HEK293 (cell line): ENCODE data around the gene C2orf81.

Source experiments
- CTCF ChIA-PET: fragments of 350-600 bp; formaldehyde crosslinking; extraction: SDS; loops from one replicate; lab custom pipeline; 2021; ENCODE audit warnings: antibody characterized with exemption; lab: Yijun Ruan, JAX
- POLR2A ChIA-PET: fragments of 300-600 bp; formaldehyde crosslinking; extraction: SDS; loops from one replicate; lab custom pipeline; 2020; ENCODE audit warnings: antibody characterized with exemption, inconsistent platforms; lab: Yijun Ruan, JAX
- H3K27ac ChIP-seq: fragments of 200-500 bp; sonication (Bioruptor generic); 2 replicates; pipeline ENCODE4 v1.5.1; 2014; ENCODE audit warnings: low read depth, low read length, control low read depth, inconsistent platforms; ENCODE audit errors: extremely low read depth
- H3K36me3 ChIP-seq, 2 experiments: fragments of 200-500 bp in 1 of 2; sonication (Bioruptor generic) in 1 of 2; 1 replicate in 1 of 2; 2 replicates in 1 of 2; pipeline ENCODE4 v1.5.1; 2014 to 2017; ENCODE audit warnings: inconsistent platforms in 2 of 2, low read length in 2 of 2; ENCODE audit not compliant: control insufficient read depth in 2 of 2, insufficient read depth in 1 of 2
- H3K4me1 ChIP-seq: fragments of 200-500 bp; sonication (Bioruptor generic); 2 replicates; pipeline ENCODE4 v1.5.1; 2014; ENCODE audit warnings: mild to moderate bottlenecking, low read length, inconsistent platforms; ENCODE audit not compliant: control insufficient read depth, insufficient read depth
- H3K4me3 ChIP-seq: 2 replicates; pipeline ENCODE4 v1.5.1; 2011; ENCODE audit warnings: low read depth, mild to moderate bottlenecking, control low read depth, low read length, moderate library complexity
- H3K9me3 ChIP-seq: fragments of 200-500 bp; sonication (Bioruptor generic); 2 replicates; pipeline ENCODE4 v1.5.1; 2014; ENCODE audit warnings: low read depth, low read length, inconsistent platforms; ENCODE audit not compliant: control insufficient read depth, insufficient read depth
- GFI1B ChIP-seq: fragments of 450-650 bp; formaldehyde crosslinking; IDR thresholded peaks from 2 replicates; pipeline ENCODE4 v1.5.1; 2016; ENCODE audit warnings: missing biosample characterization, missing genetic modification characterization
- INSM2 ChIP-seq: fragments of 450-650 bp; formaldehyde crosslinking; IDR thresholded peaks from 2 replicates; pipeline ENCODE4 v1.5.1; 2016; ENCODE audit warnings: missing biosample characterization, missing genetic modification characterization
- KLF1 ChIP-seq: fragments of 450-650 bp; formaldehyde crosslinking; IDR thresholded peaks from 2 replicates; pipeline ENCODE4 v1.5.1; 2016; ENCODE audit warnings: missing biosample characterization, missing genetic modification characterization
- PRDM6 ChIP-seq: fragments of 450-650 bp; formaldehyde crosslinking; IDR thresholded peaks from 2 replicates; pipeline ENCODE4 v1.5.1; 2017; ENCODE audit warnings: missing biosample characterization, missing genetic modification characterization
- RBAK ChIP-seq: fragments of 450-650 bp; formaldehyde crosslinking; IDR thresholded peaks from 2 replicates; pipeline ENCODE4 v1.5.1; 2016; ENCODE audit warnings: missing biosample characterization, missing genetic modification characterization
- ZFP3 ChIP-seq: fragments of 450-650 bp; formaldehyde crosslinking; IDR thresholded peaks from 2 replicates; pipeline ENCODE4 v1.5.1; 2016; ENCODE audit warnings: low read depth, missing biosample characterization, missing genetic modification characterization
- ZNF155 ChIP-seq: fragments of 450-650 bp; formaldehyde crosslinking; IDR thresholded peaks from 2 replicates; pipeline ENCODE4 v1.5.1; 2016; ENCODE audit warnings: missing biosample characterization, missing genetic modification characterization
- ZNF202 ChIP-seq: fragments of 450-650 bp; formaldehyde crosslinking; IDR thresholded peaks from 2 replicates; pipeline ENCODE4 v1.5.1; 2016; ENCODE audit warnings: missing biosample characterization, missing genetic modification characterization, borderline replicate concordance
- ZNF214 ChIP-seq: fragments of 450-650 bp; formaldehyde crosslinking; IDR thresholded peaks from 2 replicates; pipeline ENCODE4 v1.5.1; 2017; ENCODE audit warnings: missing biosample characterization, mild to moderate bottlenecking, missing genetic modification characterization, borderline replicate concordance
- ZNF221 ChIP-seq: fragments of 450-650 bp; formaldehyde crosslinking; IDR thresholded peaks from 2 replicates; pipeline ENCODE4 v1.5.1; 2017; ENCODE audit warnings: missing biosample characterization, missing genetic modification characterization, borderline replicate concordance
- ZNF23 ChIP-seq: fragments of 450-650 bp; formaldehyde crosslinking; IDR thresholded peaks from 2 replicates; pipeline ENCODE4 v1.5.1; 2016; ENCODE audit warnings: missing biosample characterization, missing genetic modification characterization, borderline replicate concordance
- ZNF248 ChIP-seq: fragments of 450-650 bp; formaldehyde crosslinking; IDR thresholded peaks from 2 replicates; pipeline ENCODE4 v1.5.1; 2017; ENCODE audit warnings: missing biosample characterization, missing genetic modification characterization
- ZNF26 ChIP-seq: fragments of 450-650 bp; formaldehyde crosslinking; IDR thresholded peaks from 2 replicates; pipeline ENCODE4 v1.5.1; 2016; ENCODE audit warnings: missing biosample characterization, missing genetic modification characterization
- ZNF292 ChIP-seq: fragments of 450-650 bp; formaldehyde crosslinking; IDR thresholded peaks from 2 replicates; pipeline ENCODE4 v1.5.1; 2016; ENCODE audit warnings: low read depth, missing biosample characterization, missing genetic modification characterization, borderline replicate concordance
- ZNF398 ChIP-seq: fragments of 450-650 bp; formaldehyde crosslinking; IDR thresholded peaks from 2 replicates; pipeline ENCODE4 v1.5.1; 2017; ENCODE audit warnings: missing biosample characterization, missing genetic modification characterization
- ZNF416 ChIP-seq: fragments of 450-650 bp; formaldehyde crosslinking; IDR thresholded peaks from 2 replicates; pipeline ENCODE4 v1.5.1; 2016; ENCODE audit warnings: missing biosample characterization, missing genetic modification characterization
- ZNF449 ChIP-seq: fragments of 450-650 bp; formaldehyde crosslinking; IDR thresholded peaks from 2 replicates; pipeline ENCODE4 v1.5.1; 2017; ENCODE audit warnings: missing biosample characterization, mild to moderate bottlenecking, missing genetic modification characterization, moderate library complexity
- ZNF501 ChIP-seq: fragments of 450-650 bp; formaldehyde crosslinking; IDR thresholded peaks from 2 replicates; pipeline ENCODE4 v1.5.1; 2016; ENCODE audit warnings: missing biosample characterization, missing genetic modification characterization
- ZNF555 ChIP-seq: fragments of 450-650 bp; formaldehyde crosslinking; conservative IDR thresholded peaks from 2 replicates; pipeline ENCODE4 v1.5.1; 2017; ENCODE audit warnings: missing biosample characterization, mild to moderate bottlenecking, missing genetic modification characterization, inconsistent platforms
- ZNF596 ChIP-seq: fragments of 450-650 bp; IDR thresholded peaks from 2 replicates; pipeline ENCODE4 v1.5.0; 2018; ENCODE audit warnings: missing biosample characterization, mild to moderate bottlenecking, missing genetic modification characterization, moderate library complexity
- ZNF658 ChIP-seq: fragments of 450-650 bp; formaldehyde crosslinking; IDR thresholded peaks from 2 replicates; pipeline ENCODE4; 2016; ENCODE audit warnings: missing biosample characterization, missing genetic modification characterization
- ZNF704 ChIP-seq: fragments of 450-650 bp; formaldehyde crosslinking; IDR thresholded peaks from 2 replicates; pipeline ENCODE4 v1.5.1; 2016; ENCODE audit warnings: missing biosample characterization, missing genetic modification characterization
- ZNF777 ChIP-seq: fragments of 450-650 bp; formaldehyde crosslinking; IDR thresholded peaks from 2 replicates; pipeline ENCODE4 v1.5.1; 2017; ENCODE audit warnings: missing biosample characterization, missing genetic modification characterization, borderline replicate concordance
- ZNF785 ChIP-seq: fragments of 450-650 bp; formaldehyde crosslinking; IDR thresholded peaks from 2 replicates; pipeline ENCODE4 v1.5.1; 2016; ENCODE audit warnings: missing biosample characterization, missing genetic modification characterization
- ZSCAN23 ChIP-seq: fragments of 450-650 bp; formaldehyde crosslinking; IDR thresholded peaks from 2 replicates; pipeline ENCODE4 v1.5.1; 2016; ENCODE audit warnings: missing biosample characterization, missing genetic modification characterization
- ZSCAN30 ChIP-seq: fragments of 450-650 bp; IDR thresholded peaks from 2 replicates; pipeline ENCODE4 v1.5.1; 2018; ENCODE audit warnings: missing biosample characterization, mild to moderate bottlenecking, missing genetic modification characterization, moderate library complexity

The C2orf81 gene

GRCh38 chr2:74372674-74373073 is 48.7 kb downstream of the C2orf81 start:
- TF ChIP-seq ZNF658 (tag by site-specific recombination) (no peak), ZNF704 (no peak), ZNF416 (no peak), KLF1 (tag by site-specific recombination) (no peak), ZNF202 (tag by site-specific recombination) (no peak), ZNF596 (tag by site-specific recombination) (no peak), ZNF26 (tag by site-specific recombination) (no peak), ZNF785 (tag by site-specific recombination) (no peak), GFI1B (tag by site-specific recombination) (no peak), ZNF248 (tag by site-specific recombination) (no peak), ZSCAN30 (tag by site-specific recombination) (no peak)
- no peak overlapping the region for H3K4me3 ChIP-seq
- peaks cover 21% of the 10 kb centered on the region for H3K4me1 ChIP-seq
- CTCF ChIA-PET = interaction anchor here (3.2 kb wide), 1 partner anchor 19 kb away, joined by 11 read pairs; no protein-coding TSS in a partner anchor
- POLR2A ChIA-PET = no interaction called here
- no peaks in the 10 kb centered on the region for H3K9me3 ChIP-seq
- no peak overlapping the region for H3K27ac ChIP-seq
- H3K36me3 ChIP-seq = peaks cover 9 to 68% of the 10 kb centered on the region in 2 experiments; a peak in 2 of 3 replicates

- ChIA-PET CTCF (no interaction called here), POLR2A (interaction anchor here (0.6 kb wide), 1 partner anchor 62 kb away, joined by 3 read pairs; no protein-coding TSS in a partner anchor)
- Histone ChIP-seq H3K27ac (no peak overlapping the region), H3K4me3 (no peak overlapping the region), H3K36me3 (peaks cover 9 to 68% of the 10 kb centered on the region in 2 experiments; a peak in 2 of 3 replicates), H3K4me1 (peaks cover 21% of the 10 kb centered on the region), H3K9me3 (no peaks in the 10 kb centered on the region)
- TF ChIP-seq ZNF155 (tag by site-specific recombination) (no peak), RBAK (no peak), INSM2 (no peak), ZNF248 (tag by site-specific recombination) (no peak), ZNF449 (tag by site-specific recombination) (no peak), ZNF501 (tag by site-specific recombination) (no peak), ZNF292 (no peak), ZNF398 (no peak), ZNF221 (tag by site-specific recombination) (no peak), ZNF555 (tag by site-specific recombination) (no peak), ZNF23 (tag by site-specific recombination) (no peak), ZFP3 (no peak), ZSCAN23 (no peak), ZNF777 (no peak), ZNF214 (tag by site-specific recombination) (no peak), PRDM6 (tag by site-specific recombination) (no peak)
Measured at GRCh38 chr2:74371421-74371820, 50.0 kb downstream of the C2orf81 start.
